ENCODE measurements around the gene BAIAP2.
A peak's percentile ranks its signal among the peaks of the same experiment; 100 is the strongest.

The BAIAP2 gene

GRCh38 chr17:81009136-81009535, 25.8 kb upstream of the BAIAP2 start:
- TF ChIP-seq, protein P1, sequence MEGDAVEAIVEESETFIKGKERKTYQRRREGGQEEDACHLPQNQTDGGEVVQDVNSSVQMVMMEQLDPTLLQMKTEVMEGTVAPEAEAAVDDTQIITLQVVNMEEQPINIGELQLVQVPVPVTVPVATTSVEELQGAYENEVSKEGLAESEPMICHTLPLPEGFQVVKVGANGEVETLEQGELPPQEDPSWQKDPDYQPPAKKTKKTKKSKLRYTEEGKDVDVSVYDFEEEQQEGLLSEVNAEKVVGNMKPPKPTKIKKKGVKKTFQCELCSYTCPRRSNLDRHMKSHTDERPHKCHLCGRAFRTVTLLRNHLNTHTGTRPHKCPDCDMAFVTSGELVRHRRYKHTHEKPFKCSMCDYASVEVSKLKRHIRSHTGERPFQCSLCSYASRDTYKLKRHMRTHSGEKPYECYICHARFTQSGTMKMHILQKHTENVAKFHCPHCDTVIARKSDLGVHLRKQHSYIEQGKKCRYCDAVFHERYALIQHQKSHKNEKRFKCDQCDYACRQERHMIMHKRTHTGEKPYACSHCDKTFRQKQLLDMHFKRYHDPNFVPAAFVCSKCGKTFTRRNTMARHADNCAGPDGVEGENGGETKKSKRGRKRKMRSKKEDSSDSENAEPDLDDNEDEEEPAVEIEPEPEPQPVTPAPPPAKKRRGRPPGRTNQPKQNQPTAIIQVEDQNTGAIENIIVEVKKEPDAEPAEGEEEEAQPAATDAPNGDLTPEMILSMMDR (IDR thresholded peaks at IDR 0.05; ENCODE audit: low read depth, low read length): no peak
- H3K4me3 ChIP-seq (replicated peaks in 1 of 2; ENCODE audit: low read depth in 2 of 2, low read length in 2 of 2): no peak overlapping the region
- DNase-seq (ENCODE audit: low read depth in 2 of 2): no peak

DNA sequence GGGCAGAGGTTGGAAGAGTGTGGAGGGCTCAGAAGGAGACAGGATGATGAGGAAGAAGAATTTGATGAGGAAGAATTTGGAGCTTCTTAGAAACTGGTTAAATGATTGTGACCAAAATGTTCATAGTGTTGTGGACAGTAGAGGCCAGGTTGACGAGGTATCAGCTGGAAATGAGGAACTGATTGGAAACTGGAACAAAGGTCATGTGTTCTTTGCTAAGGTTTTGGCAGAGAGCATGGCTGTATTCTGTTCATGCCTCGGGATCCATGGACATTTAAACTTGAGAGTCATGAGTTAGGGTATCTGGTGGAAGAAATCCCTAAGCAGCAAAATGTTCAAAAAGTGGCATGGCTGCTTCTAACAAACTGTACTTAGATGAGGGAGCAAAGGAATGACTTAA, 24.0 kb upstream of the BAIAP2 start:
- no peak for DNase-seq (ENCODE audit: low read depth in 2 of 2)
- no peak overlapping the region for H3K4me3 ChIP-seq (replicated peaks in 1 of 2; ENCODE audit: low read depth in 2 of 2, low read length in 2 of 2)
- TF ChIP-seq, protein P1 (IDR thresholded peaks at IDR 0.05; ENCODE audit: low read depth, low read length): no peak

DNA sequence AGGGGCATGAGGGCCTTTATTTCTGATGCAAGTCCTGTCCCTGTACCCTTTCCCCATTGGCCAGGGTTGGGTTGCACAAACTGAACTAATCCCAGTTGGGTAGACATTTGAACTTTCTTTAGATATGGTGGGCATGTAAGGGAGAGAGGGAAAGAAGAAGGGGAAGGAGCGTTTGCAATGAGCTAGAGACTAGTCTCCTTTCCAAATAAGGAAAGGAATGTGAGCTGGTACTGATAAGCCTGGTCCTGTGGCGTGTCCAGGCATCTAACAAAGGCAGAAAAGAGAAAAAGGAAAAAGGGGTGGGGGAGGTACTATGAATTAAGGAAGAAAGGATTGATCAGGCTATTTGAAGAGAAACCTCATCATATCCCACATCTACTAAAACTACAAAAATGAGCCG, 23.0 kb upstream of the BAIAP2 start:
- H3K4me3 ChIP-seq (replicated peaks in 1 of 2; ENCODE audit: low read depth in 2 of 2, low read length in 2 of 2): no peak overlapping the region
- DNase-seq (ENCODE audit: low read depth in 2 of 2): peak in 1 of 2 donors; percentile 54
- TF ChIP-seq, protein P1 (IDR thresholded peaks at IDR 0.05; ENCODE audit: low read depth, low read length): no peak

DNA sequence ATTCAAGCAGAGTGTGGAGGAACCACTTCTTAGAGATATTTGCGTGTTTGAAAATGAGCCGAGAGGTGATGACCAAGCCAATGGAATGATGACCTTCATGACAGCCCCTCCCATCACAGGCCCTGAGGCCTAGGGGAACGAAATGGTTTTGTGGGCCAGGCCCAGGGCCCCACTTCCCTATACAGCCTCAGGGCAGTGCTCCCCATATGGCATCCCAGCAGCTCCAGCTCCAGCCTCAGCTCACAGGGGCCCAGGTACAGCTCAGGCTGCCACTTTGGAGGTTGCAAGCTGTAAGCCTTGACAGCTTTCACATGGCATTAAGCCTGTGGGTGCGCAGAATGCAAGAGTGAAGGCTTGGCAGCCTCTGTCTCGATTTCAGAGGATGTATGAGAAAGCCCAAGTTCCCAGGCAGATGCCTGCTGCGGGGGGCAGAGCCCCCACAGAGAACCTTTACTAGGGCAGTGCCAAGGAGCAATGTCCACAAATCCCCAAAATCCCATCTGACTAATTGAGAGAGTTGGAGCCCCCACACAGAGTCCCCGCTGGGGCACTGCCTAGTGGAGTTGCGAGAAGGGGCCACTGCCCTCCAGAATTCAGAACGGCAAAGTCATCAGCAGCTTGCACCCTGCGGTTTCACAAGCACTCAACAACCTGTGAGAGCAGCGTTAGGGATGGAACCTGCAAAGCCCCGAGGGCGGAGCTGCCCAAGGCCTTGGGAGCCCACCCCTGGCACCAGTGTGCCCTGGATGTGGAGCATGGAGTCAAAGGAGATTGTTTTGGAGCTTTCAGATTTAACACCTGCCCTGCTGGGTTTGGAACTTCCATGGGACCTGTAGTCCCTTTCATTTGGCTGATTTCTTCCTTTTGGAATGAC, 22.1 kb upstream of the BAIAP2 start:
- TF ChIP-seq, protein P1 (IDR thresholded peaks at IDR 0.05; ENCODE audit: low read depth, low read length): no peak
- no peak overlapping the region for H3K4me3 ChIP-seq (replicated peaks in 1 of 2; ENCODE audit: low read depth in 2 of 2, low read length in 2 of 2)
- DNase-seq (ENCODE audit: low read depth in 2 of 2): no peak

DNA sequence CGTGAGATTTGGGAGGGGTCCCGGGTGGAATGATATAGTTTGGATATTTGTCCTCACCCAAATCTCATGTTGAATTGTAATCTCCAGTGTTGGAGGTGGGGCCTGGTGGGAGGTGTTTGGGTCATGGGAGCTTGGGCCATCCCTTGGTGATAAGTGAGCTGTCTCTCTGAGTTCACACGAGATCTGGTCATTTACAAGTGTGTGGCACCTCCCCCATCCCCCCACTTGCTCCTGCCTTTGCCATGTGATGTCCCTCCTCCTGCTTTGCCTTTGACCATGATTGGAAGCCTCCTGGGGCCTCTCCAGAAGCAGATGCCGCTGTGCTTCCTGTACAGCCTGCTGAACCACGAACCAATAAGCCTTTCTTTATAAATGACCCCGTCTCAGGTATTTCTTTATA, 21.3 kb upstream of the BAIAP2 start:
- no peak for DNase-seq (ENCODE audit: low read depth in 2 of 2)
- TF ChIP-seq, protein P1 (IDR thresholded peaks at IDR 0.05; ENCODE audit: low read depth, low read length): no peak
- no peak overlapping the region for H3K4me3 ChIP-seq (replicated peaks in 1 of 2; ENCODE audit: low read depth in 2 of 2, low read length in 2 of 2)

DNA sequence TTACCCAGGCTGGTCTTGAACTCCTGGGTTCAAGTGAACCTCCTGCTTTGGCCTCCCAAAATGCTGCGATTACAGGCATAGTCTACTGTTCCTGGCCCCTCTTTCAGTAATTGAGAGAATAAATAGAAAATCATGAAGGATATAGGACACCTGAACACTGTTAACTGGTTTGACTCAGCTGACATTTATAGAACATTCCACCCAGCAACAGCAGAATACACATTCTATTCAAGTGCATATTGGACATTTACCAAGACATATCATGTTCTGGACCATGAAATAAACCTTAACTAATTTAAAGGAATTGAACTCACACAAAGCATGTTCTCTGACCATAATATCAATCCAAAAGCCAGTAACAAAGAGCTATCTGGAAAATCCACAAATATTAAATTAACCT, 19.8 kb upstream of the BAIAP2 start:
- DNase-seq (ENCODE audit: low read depth in 2 of 2): no peak
- H3K4me3 ChIP-seq (replicated peaks in 1 of 2; ENCODE audit: low read depth in 2 of 2, low read length in 2 of 2): no peak overlapping the region
- TF ChIP-seq, protein P1 (IDR thresholded peaks at IDR 0.05; ENCODE audit: low read depth, low read length): no peak
